ENCODE results near the gene GSTA4.

GSTA4 gene, protein sequence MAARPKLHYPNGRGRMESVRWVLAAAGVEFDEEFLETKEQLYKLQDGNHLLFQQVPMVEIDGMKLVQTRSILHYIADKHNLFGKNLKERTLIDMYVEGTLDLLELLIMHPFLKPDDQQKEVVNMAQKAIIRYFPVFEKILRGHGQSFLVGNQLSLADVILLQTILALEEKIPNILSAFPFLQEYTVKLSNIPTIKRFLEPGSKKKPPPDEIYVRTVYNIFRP

DNA sequence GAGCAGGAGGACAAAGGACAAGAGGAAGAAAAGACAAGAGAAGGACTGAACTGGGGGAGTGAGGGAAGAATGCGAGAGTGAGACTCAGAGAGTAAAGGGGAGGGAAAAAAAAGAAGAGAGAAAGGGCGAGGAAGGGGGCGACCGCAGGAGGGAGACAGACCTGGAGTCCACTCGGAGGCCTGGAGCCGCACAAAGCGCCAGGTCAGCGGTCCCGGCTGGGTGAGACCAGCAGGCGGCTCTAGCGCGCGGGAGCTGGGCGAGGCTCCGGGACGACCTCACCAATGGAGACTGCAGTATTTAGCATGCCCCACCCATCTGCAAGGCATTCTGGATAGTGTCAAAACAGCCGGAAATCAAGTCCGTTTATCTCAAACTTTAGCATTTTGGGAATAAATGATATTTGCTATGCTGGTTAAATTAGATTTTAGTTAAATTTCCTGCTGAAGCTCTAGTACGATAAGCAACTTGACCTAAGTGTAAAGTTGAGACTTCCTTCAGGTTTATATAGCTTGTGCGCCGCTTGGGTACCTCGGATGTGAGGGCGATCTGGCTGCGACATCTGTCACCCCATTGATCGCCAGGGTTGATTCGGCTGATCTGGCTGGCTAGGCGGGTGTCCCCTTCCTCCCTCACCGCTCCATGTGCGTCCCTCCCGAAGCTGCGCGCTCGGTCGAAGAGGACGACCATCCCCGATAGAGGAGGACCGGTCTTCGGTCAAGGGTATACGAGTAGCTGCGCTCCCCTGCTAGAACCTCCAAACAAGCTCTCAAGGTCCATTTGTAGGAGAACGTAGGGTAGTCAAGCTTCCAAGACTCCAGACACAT is at the start of gene GSTA4:
GSTA4 (minus strand) TSS at position 196 of the 824 bp plus-strand sequence. CDS start 1,041 bp downstream, outside the sequence.
- peak; percentile 94 to 96 for DNase-seq

DNA sequence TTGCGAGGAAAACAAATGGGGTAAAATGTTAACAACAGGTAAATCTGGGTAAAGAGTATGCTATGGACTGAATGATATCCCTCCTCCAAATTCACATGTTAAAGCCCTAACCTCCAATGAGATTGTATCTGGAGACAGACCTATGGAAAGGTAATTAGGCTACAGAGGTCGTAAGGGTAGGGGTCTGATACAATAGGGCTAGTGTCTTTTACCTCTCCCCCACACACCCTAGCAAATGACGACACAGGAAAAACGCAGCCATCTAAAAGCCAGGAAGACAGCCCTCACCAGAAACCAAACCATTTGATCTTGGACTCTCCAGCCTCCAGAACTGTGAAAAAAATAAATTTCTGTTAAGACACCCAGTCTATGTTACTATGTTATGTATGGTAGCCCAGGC is 49.5 kb upstream of the GSTA4 start:
- no peak for DNase-seq

DNA sequence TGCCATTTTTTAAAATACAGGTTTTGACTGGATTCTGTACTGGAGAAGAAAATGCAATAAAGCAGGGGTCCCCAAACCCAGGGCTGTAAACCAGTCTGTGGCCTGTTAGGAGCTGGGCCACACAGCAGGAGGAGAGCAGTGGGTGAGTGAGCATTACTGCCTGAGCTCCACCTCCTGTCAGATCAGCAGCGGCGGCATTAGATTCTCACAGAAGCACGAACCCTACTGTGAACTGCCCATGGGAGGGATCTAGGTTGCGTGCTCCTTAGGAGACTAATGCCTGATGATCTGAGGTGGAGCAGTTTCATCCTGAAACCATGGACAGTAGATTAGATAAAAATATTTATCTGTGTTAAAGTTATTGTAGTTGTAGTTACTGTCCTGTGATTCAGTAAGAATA is 49.0 kb upstream of the GSTA4 start:
- no peak for DNase-seq

GRCh38 chr6:53043581-53043980 is 48.5 kb upstream of the GSTA4 start:
- DNase-seq, result no peak

- no peak for DNase-seq
Observed at GRCh38 chr6:53042112-53042511, 47.0 kb upstream of the GSTA4 start.

DNA sequence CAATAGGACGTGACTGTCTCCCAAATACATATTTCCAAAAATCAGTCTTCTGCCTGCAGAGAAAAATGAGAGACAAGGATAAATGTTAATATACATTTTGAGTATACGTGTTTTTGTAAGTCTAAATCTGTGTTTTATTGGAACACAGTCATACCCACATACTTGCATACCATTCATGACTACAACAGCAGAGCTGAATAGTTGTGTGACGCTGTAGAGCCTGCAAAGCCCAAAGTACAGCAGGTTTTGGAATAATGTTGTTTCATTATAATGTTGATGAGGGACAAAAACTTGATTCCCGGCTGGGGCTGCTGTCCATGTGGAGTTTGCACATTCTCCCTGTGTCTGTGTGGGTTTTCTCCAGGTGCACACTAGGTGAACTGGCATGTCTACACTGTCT is 46.3 kb upstream of the GSTA4 start:
- DNase-seq, result no peak

GRCh38 chr6:53038596-53038995 is 43.5 kb upstream of the GSTA4 start:
- no peak for DNase-seq

- DNase-seq, result no peak
Observed at GRCh38 chr6:53038141-53038540, 43.1 kb upstream of the GSTA4 start.

DNA sequence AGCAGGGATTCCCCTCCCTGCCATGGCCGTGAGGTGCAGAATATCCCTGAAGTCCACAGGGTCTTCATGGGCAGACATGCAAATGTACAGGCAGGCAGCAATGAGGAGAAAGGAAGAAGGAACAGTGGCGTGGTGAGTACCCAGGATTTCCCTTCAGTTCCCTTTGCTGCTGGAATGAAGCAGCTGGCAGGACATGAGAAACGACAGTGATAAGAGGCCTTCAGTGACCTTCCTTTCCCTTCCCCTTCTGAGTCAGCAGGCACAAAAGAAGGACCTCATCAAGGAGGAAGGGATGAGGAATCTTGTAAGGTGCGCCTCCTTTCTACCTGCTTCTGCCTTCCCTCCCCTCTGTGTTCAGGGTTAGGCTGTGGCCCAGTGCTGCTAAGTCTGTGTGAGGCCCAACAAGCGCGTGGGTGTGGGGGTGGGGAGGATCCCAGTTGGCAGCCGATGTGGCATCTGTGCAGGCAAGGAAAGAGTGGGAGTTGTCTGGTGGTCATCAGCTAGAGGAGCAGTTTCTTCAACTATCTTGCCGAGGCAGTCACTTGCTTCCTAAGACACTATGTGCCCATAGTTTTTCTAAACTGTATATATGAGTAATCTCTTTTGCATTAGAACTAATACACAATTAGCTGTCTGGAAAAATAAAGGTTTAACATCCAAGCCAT is 40.6 kb upstream of the GSTA4 start:
- no peak for DNase-seq

- DNase-seq, result no peak
Observed at GRCh38 chr6:53033764-53034163, 38.7 kb upstream of the GSTA4 start.

DNA sequence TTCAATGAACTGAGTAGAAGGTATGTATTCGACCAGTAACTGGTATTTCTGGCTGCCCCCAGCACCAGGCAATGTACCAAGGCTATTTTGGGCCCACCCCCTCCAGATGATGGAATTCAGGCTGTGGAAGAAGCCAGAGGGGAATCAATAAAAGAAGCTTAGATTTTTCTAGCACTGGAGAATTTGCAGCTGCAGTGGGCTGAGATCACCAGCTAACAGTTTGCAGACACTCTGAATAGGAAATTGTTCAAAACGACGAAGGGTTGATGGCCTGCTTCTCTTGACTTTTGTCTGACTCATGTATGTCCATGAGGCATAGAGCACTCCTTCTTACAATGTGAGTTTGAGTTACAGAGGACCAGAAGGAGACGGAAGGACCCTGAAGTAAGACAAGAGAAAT is 37.8 kb upstream of the GSTA4 start:
- no peak for DNase-seq

DNA sequence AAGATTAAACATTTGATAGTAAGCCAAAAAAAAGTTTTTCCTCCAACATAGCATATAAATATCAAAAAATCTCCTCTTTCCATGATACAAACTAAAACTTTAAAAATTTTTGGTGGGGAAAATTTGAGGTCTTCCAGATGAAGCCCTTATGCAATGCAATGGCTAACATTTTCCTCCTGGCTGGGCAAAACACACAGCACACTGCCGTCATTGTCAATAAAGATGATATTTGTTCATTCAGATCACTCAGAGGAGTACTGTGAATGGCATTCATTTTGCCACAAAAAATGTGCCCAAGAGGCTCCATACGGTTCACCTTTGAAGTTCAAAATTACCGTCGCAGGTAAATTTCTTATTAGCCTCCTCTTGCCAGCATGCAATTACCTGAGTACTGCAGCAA is 36.2 kb upstream of the GSTA4 start:
- no peak for DNase-seq

DNA sequence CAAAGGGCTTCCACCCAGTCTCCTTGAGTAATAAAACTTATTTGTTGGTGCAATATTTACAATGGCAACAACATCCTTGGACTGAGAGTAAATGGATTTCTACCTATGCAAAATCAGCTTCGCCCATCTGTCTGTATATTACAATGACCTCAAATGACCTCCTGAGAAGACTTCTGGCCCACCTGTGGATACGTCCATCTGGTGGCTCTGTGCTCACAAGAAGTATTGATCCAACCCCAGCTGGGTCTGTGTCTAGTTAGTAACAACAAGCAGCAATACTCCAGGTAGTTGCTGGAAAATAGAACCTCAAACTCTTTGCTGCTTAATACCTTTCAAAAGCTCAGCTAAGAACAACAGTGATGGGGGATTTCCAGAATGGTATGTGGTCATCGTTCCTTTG is 34.7 kb upstream of the GSTA4 start:
- DNase-seq, result no peak

GRCh38 chr6:53029257-53029656 is 34.2 kb upstream of the GSTA4 start:
- no peak for DNase-seq

DNA sequence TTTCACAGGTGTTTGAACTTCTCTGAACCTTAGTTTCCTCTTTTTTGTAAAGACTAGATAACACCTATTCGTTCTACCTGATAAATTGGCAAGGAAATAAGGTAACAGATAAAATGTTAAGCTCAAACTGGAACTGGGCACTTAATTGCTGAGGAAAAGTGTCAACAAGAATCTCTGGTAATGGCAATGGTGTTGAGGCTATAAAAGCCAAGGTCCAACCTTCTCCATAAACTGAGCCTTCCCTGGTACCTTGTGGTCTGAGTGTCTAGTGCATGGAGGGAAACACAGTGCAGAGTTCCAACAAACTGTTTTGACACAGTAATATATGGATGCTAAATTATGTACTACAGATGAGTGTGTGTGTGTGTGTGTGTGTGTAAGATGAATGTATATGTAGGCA is 33.4 kb upstream of the GSTA4 start:
- no peak for DNase-seq

- no peak for DNase-seq
Observed at GRCh38 chr6:53027131-53027718, 32.1 kb upstream of the GSTA4 start.

GRCh38 chr6:53026526-53026925 is 31.4 kb upstream of the GSTA4 start:
- DNase-seq, result no peak

GRCh38 chr6:53023323-53023722 is 28.2 kb upstream of the GSTA4 start:
- no peak for DNase-seq

DNA sequence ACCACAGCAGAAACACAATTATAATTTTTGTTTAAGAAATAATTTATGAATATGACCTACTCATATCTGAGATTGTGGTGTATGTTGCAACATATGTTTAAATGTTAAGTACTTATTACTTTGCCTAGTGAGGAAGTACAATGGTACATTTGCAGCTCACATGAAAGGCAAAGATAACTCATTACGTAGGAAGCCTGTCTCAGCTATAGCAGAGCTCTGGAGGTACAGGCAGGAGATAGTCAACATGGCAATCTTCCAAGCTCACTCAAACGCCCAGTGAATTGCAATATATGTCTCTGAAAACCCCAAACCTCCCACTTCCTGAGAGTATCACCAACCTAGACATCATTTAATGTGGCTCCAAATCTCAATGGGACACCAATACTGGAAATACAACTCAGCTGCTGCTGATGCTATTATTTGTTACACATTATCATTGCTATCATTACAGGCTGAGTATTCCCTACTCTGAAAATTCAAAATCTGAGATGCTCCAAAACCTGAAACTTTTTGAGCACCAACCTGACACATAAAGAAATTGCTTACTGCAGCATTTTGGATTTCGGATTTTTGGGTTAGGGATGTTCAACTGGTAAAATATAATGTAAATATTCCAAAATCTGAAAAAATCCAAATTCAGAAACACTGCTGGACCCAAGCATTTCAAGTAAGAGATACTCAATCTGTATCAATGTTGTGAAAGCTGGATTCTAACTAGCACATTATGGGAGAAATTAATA is 25.1 kb upstream of the GSTA4 start:
- peak; percentile 23 to 58 for DNase-seq

DNA sequence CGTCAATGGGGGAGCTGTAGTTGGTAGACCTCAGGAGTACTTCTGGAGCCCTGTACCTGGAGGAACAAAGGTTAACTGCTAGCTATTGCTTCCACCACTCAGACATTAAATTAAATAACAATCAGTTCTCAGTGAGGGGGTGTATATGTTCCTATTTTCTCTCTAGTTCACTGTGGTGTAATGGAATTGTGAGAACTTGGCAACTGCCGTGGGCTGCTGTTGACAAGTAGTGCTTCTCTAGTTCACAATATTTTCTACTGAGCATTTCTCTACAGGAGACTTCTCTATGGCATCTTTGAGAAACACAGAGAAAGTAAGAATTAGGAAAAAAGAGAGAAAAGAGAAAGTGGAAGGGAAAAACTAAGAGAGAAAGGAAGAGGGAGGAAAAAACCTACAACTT is 23.4 kb upstream of the GSTA4 start:
- DNase-seq, result no peak

DNA sequence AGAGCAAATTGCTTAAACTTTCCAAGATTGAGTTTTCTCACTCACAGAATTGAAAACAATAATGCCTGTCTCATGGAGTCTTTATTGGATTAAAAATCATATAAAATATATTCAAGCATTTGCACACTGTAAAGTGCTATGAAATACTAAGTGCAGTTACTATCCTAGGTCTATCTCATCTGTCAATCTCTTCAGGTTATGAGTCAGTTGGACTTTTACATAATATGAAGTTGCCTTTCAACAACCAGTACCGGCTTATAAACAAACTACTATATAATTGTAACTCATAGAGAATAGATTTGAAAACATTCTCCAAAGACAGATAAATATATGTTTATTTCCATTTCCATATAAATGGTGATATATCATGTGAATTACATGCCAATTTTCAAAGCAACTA is 20.4 kb upstream of the GSTA4 start:
- DNase-seq, result no peak

DNA sequence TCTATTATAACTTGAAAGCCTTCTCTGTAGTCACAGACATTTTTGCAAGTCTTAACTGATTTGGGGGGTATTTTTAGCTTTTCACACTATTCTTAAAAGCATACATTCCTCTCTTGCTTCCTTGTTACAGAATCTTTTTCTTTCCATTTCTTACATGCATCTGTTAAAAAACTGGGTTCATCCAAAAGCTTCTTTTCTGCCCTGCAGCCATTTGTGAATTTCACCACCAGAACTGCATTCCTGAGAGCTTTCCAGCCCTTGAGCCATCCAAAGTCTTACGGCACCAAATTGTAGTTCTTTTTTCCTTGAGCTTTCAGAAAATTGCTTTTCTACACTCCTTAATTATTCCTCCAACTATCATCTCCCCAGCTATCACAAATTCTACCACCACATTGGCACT is 19.7 kb upstream of the GSTA4 start:
- no peak for DNase-seq

GRCh38 chr6:53014063-53014462 is 19.0 kb upstream of the GSTA4 start:
- no peak for DNase-seq

Data from NCI-H2081 (cell line).